HepG2 (cell line): Measurements from ENCODE around the gene SRCAP. TPM values are rescaled to one million over a fixed set of nuclear protein-coding genes. Genes with fewer than 3 reads are reported as not detected.

Source experiments
- JARID2 ChIP-seq: sonication (generic); formaldehyde crosslinking; IDR thresholded peaks from 2 replicates; pipeline ENCODE4 v1.8.1; 2023; ENCODE audit warnings: missing genetic modification reagents, inconsistent platforms; ENCODE audit not compliant: insufficient replicate concordance
- SP5 ChIP-seq: IDR thresholded peaks from 2 replicates; pipeline ENCODE4 v1.6.1; 2016; ENCODE audit warnings: low read depth, borderline replicate concordance
- TARDBP ChIP-seq: sonication (generic); formaldehyde crosslinking; IDR thresholded peaks from 2 replicates; pipeline ENCODE4 v1.8.0; 2022; ENCODE audit warnings: mild to moderate bottlenecking, missing genetic modification reagents
- XBP1 ChIP-seq: sonication (generic); formaldehyde crosslinking; IDR thresholded peaks from 2 replicates; pipeline ENCODE4 v1.5.0; 2020; ENCODE audit warnings: missing genetic modification reagents
- ZFP36 ChIP-seq: fragments of 150-350 bp; IDR thresholded peaks from 2 replicates; pipeline ENCODE4 v1.6.1; 2018; ENCODE audit warnings: borderline replicate concordance, low read length, low read depth; ENCODE audit not compliant: partially characterized antibody
- ZNF205 ChIP-seq: IDR thresholded peaks from 2 replicates; pipeline ENCODE4 v1.6.1; 2018; ENCODE audit warnings: missing biosample characterization, missing genetic modification reagents
- ZNF367 ChIP-seq: sonication (generic); formaldehyde crosslinking; IDR thresholded peaks from 2 replicates; pipeline ENCODE4 v1.4.0; 2020; ENCODE audit warnings: missing genetic modification reagents, borderline replicate concordance
- ZNF737 ChIP-seq: sonication (generic); formaldehyde crosslinking; IDR thresholded peaks from 2 replicates; pipeline ENCODE4 v1.5.0; 2020; ENCODE audit warnings: missing genetic modification reagents, mild to moderate bottlenecking, borderline replicate concordance
- polyA plus RNA-seq, 8 experiments: library from polyadenylated mRNA; depleted of rRNA in 3 of 8; stranded (reverse) in 7 of 8; unstranded in 1 of 8; fragments of >200 nt; fragmentation: Illumina TruSeq in 4 of 8; extraction: Trizol in 4 of 8; gene quantifications; 2 replicates each; pipeline versions ENCODE4 v1.2.1 to v1.2.3, GENCODE V29; 2011 to 2016; ENCODE audit warnings: low read depth in 4 of 8, missing spikeins in 1 of 8, mixed read lengths in 1 of 8; ENCODE audit not compliant: insufficient read depth in 1 of 8
- total RNA-seq, 5 experiments: library from RNA; depleted of rRNA; stranded (reverse); fragments of >200 nt; fragmentation: Illumina TruSeq; extraction: Trizol; gene quantifications; 2 replicates each; pipeline ENCODE4 v1.2.3, GENCODE V29; 2016; ENCODE audit warnings: low read depth in 1 of 5
- TF ChIP-seq, protein P1 (sequence below): sonication (generic); formaldehyde crosslinking; IDR thresholded peaks from 2 replicates; pipeline ENCODE4 v1.8.0; 2022; ENCODE audit warnings: missing genetic modification reagents, low read depth, mild to moderate bottlenecking, borderline replicate concordance
- TF ChIP-seq, protein P2 (sequence below): sonication (generic); formaldehyde crosslinking; IDR thresholded peaks from 2 replicates; pipeline ENCODE4 v1.4.0; 2020; ENCODE audit warnings: mild to moderate bottlenecking, low read depth, missing genetic modification reagents
- TF ChIP-seq, protein P3 (sequence below): sonication (generic); formaldehyde crosslinking; IDR thresholded peaks from 2 replicates; pipeline ENCODE4 v1.5.1; 2020; ENCODE audit warnings: missing genetic modification reagents, mild to moderate bottlenecking, borderline replicate concordance
- TF ChIP-seq, protein P4 (sequence below): sonication (generic); formaldehyde crosslinking; IDR thresholded peaks from 2 replicates; pipeline ENCODE4 v1.8.1; 2022; ENCODE audit warnings: low read depth, mild to moderate bottlenecking, missing genetic modification reagents
- TF ChIP-seq, protein P5 (sequence below): sonication (generic); formaldehyde crosslinking; IDR thresholded peaks from 2 replicates; pipeline ENCODE4 v1.4.0; 2020; ENCODE audit warnings: missing genetic modification reagents, borderline replicate concordance
- TF ChIP-seq, protein P6 (sequence below), 2 experiments: sonication (generic) in 1 of 2; formaldehyde crosslinking in 1 of 2; IDR thresholded peaks; 2 replicates each; pipeline versions ENCODE4 v1.5.1 to v1.6.1; 2011 to 2020; ENCODE audit warnings: borderline replicate concordance in 1 of 2, low read depth in 1 of 2, low read length in 1 of 2, mild to moderate bottlenecking in 1 of 2, missing genetic modification reagents in 1 of 2, moderate library complexity in 1 of 2

The SRCAP gene
- total and polyA plus RNA-seq, 2 of the 13 experiments (the other 11 are each of a cell fraction or from before 2014, with no cell fraction given), result 4.9 to 9.0 TPM

DNA sequence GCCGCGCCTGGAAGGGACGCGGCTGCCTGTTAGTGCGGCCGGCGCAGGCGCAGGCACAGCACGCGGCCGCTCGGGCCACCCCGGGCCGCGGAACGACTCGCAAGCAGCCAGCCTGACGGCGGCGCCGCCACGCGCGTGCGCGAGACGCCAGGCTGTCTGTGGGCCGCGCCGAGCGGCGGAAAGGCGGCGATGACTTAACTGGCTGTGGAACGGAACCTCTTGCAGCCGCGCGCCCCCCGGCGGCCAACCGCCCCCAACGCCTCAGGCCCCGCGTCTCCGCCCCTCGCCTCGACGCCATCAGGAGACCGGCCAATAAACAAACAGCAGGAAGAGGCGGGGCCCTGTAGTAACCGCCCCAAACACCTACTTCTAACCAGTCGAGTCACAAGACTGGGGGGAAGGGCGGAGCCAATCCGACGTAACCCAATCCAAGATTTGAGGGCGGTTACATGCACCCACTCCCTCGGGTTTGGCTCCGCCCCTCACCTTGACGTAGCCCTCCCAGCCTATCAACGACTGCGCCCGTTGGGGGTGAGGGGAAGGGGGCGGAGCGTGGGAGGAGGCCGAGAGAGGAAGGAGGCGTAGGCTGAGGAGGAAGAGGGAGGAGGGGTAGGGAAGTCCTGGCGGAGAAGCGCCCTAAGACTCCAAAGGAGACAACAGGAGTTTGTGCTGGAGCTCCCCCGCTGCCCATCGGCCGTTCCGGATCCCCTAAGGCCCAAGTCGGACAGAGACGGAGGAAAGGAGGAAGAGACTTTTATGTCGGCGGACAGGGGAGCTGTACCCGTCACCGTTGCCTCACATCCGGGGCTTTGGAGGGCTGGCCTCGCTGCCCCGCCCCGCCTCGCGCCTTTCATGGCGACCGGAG, 40.9 kb upstream of the SRCAP start, which contains the start of gene FBRS (continued):
- TF ChIP-seq TARDBP (CRISPR knock-in tag) (peak; percentile 57), ZNF205 (CRISPR knock-in tag) (peak; percentile 24; the same call in 1 of the 2 replicates), ZNF737 (CRISPR knock-in tag) (no peak), XBP1 (CRISPR knock-in tag) (no peak), SP5 (CRISPR knock-in tag) (peak; percentile 73; the same call in 1 of the 2 replicates), ZFP36 (peak; percentile 13), JARID2 (no peak), ZNF367 (CRISPR knock-in tag) (no peak)
- TF ChIP-seq, protein P1, sequence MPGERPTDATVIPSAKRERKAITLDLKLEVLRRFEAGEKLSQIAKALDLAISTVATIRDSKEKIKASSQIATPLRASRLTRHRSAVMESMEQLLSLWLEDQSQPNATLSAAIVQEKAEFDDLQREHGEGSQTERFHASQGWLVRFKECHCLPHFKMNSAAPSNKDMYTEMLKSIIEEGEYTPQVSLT (CRISPR knock-in tag), result no peak; the same call in 1 of the 2 replicates
- TF ChIP-seq, protein P2, sequence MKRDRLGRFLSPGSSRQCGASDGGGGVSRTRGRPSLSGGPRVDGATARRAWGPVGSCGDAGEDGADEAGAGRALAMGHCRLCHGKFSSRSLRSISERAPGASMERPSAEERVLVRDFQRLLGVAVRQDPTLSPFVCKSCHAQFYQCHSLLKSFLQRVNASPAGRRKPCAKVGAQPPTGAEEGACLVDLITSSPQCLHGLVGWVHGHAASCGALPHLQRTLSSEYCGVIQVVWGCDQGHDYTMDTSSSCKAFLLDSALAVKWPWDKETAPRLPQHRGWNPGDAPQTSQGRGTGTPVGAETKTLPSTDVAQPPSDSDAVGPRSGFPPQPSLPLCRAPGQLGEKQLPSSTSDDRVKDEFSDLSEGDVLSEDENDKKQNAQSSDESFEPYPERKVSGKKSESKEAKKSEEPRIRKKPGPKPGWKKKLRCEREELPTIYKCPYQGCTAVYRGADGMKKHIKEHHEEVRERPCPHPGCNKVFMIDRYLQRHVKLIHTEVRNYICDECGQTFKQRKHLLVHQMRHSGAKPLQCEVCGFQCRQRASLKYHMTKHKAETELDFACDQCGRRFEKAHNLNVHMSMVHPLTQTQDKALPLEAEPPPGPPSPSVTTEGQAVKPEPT, result peak; percentile 83; the same call in 1 of the 2 replicates
- TF ChIP-seq, protein P3, sequence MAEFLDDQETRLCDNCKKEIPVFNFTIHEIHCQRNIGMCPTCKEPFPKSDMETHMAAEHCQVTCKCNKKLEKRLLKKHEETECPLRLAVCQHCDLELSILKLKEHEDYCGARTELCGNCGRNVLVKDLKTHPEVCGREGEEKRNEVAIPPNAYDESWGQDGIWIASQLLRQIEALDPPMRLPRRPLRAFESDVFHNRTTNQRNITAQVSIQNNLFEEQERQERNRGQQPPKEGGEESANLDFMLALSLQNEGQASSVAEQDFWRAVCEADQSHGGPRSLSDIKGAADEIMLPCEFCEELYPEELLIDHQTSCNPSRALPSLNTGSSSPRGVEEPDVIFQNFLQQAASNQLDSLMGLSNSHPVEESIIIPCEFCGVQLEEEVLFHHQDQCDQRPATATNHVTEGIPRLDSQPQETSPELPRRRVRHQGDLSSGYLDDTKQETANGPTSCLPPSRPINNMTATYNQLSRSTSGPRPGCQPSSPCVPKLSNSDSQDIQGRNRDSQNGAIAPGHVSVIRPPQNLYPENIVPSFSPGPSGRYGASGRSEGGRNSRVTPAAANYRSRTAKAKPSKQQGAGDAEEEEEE (CRISPR knock-in tag), result no peak
- TF ChIP-seq, protein P4, sequence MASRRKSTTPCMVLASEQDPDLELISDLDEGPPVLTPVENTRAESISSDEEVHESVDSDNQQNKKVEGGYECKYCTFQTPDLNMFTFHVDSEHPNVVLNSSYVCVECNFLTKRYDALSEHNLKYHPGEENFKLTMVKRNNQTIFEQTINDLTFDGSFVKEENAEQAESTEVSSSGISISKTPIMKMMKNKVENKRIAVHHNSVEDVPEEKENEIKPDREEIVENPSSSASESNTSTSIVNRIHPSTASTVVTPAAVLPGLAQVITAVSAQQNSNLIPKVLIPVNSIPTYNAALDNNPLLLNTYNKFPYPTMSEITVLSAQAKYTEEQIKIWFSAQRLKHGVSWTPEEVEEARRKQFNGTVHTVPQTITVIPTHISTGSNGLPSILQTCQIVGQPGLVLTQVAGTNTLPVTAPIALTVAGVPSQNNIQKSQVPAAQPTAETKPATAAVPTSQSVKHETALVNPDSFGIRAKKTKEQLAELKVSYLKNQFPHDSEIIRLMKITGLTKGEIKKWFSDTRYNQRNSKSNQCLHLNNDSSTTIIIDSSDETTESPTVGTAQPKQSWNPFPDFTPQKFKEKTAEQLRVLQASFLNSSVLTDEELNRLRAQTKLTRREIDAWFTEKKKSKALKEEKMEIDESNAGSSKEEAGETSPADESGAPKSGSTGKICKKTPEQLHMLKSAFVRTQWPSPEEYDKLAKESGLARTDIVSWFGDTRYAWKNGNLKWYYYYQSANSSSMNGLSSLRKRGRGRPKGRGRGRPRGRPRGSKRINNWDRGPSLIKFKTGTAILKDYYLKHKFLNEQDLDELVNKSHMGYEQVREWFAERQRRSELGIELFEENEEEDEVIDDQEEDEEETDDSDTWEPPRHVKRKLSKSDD (CRISPR knock-in tag), result peak; percentile 83
- TF ChIP-seq, protein P5, sequence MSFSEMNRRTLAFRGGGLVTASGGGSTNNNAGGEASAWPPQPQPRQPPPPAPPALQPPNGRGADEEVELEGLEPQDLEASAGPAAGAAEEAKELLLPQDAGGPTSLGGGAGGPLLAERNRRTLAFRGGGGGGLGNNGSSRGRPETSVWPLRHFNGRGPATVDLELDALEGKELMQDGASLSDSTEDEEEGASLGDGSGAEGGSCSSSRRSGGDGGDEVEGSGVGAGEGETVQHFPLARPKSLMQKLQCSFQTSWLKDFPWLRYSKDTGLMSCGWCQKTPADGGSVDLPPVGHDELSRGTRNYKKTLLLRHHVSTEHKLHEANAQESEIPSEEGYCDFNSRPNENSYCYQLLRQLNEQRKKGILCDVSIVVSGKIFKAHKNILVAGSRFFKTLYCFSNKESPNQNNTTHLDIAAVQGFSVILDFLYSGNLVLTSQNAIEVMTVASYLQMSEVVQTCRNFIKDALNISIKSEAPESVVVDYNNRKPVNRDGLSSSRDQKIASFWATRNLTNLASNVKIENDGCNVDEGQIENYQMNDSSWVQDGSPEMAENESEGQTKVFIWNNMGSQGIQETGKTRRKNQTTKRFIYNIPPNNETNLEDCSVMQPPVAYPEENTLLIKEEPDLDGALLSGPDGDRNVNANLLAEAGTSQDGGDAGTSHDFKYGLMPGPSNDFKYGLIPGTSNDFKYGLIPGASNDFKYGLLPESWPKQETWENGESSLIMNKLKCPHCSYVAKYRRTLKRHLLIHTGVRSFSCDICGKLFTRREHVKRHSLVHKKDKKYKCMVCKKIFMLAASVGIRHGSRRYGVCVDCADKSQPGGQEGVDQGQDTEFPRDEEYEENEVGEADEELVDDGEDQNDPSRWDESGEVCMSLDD (CRISPR knock-in tag), result no peak
- TF ChIP-seq, protein P6, sequence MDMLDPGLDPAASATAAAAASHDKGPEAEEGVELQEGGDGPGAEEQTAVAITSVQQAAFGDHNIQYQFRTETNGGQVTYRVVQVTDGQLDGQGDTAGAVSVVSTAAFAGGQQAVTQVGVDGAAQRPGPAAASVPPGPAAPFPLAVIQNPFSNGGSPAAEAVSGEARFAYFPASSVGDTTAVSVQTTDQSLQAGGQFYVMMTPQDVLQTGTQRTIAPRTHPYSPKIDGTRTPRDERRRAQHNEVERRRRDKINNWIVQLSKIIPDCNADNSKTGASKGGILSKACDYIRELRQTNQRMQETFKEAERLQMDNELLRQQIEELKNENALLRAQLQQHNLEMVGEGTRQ (IDR thresholded peaks at IDR 0.05; ENCODE audit: low read depth, low read length), result no peak
- TF ChIP-seq, protein P6 (CRISPR knock-in tag; IDR thresholded peaks at IDR 0.05; ENCODE audit: borderline replicate concordance), result 0 out of 2 replicates have a peak, but pooled peaks have one; percentile 77
